ENCODE data around the gene OR2C3.

Gene OR2C3

GRCh38 chr1:247548769-247549182, 12.5 kb upstream of the OR2C3 start, which contains the start of gene GCSAML:
GCSAML (plus strand) TSS chr1:247549134; CDS start chr1:247549192, 58 bp downstream.
- H3K27me3 ChIP-seq (ENCODE audit: control insufficient read depth, insufficient read depth, low read length): no peaks in the 10 kb centered on the region
- H3K4me2 ChIP-seq (ENCODE audit: low read length): no peak within 1 kb of the TSS
- no peaks in the 10 kb centered on the region for H3K36me3 ChIP-seq (ENCODE audit: control insufficient read depth, insufficient read depth, low read length)

DNA sequence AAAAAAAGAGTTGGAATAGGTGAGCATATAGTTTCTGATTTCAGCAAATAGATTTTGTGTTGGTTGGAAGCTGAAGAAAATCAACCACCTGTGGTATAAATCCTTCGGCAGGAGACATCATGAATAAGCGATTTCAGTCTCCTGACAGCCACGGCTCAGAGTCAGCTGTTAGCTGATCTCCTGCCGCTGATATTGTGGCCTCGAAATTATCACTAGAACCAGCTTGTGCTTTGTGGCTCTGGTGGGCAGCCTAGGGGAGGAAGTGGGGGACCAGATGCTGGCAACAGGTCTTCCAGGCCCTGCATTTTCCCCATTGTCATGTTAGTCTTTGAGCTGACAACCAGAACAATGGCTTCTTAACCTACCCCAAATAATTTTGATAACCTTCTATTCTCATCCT, 11.9 kb upstream of the OR2C3 start:
- TF ChIP-seq CTCF (IDR thresholded peaks at IDR 0.05): no peak
- Histone ChIP-seq H3K4me1 (no peaks in the 10 kb centered on the region), H3K36me3 (ENCODE audit: control insufficient read depth, insufficient read depth, low read length) (no peaks in the 10 kb centered on the region), H2AFZ (no peak overlapping the region), H3K27ac (no peak overlapping the region), H3K27me3 (ENCODE audit: control insufficient read depth, insufficient read depth, low read length) (no peaks in the 10 kb centered on the region), H3K4me2 (ENCODE audit: low read length) (no peak overlapping the region), H3K9me3 (ENCODE audit: control insufficient read depth, low read length) (no peaks in the 10 kb centered on the region), H3K4me3 (ENCODE audit: low read depth, low read length) (no peak overlapping the region), H3K9ac (no peak overlapping the region), H3K79me2 (no peaks in the 10 kb centered on the region)

More at GRCh38 chr1:247548769-247549182, 12.5 kb upstream of the OR2C3 start, which contains the start of gene GCSAML:
- H3K79me2 ChIP-seq: no peaks in the 10 kb centered on the region
- H3K4me1 ChIP-seq: no peaks in the 10 kb centered on the region
- no peaks in the 10 kb centered on the region for H3K9me3 ChIP-seq (ENCODE audit: control insufficient read depth, low read length)
- H3K4me3 ChIP-seq (ENCODE audit: low read depth, low read length): no peak within 1 kb of the TSS
- H3K9ac ChIP-seq: no peak within 1 kb of the TSS
- H2AFZ ChIP-seq: no peak within 1 kb of the TSS
- no peak within 1 kb of the TSS for H3K27ac ChIP-seq
- TF ChIP-seq CTCF (IDR thresholded peaks at IDR 0.05): no peak

- no peak overlapping the region for H3K9ac ChIP-seq
- no peak for TF ChIP-seq CTCF (IDR thresholded peaks at IDR 0.05)
These were observed 6.6 kb upstream of the OR2C3 start for GRCh38 chr1:247542811-247543210.

GRCh38 chr1:247540581-247540980, 4.3 kb upstream of the OR2C3 start:
- Histone ChIP-seq H3K27ac (no peak overlapping the region), H3K9ac (no peak overlapping the region), H3K9me3 (ENCODE audit: control insufficient read depth, low read length) (no peaks in the 10 kb centered on the region), H3K4me1 (no peaks in the 10 kb centered on the region), H3K4me3 (ENCODE audit: low read depth, low read length) (no peak overlapping the region), H3K79me2 (no peaks in the 10 kb centered on the region), H3K36me3 (ENCODE audit: control insufficient read depth, insufficient read depth, low read length) (no peaks in the 10 kb centered on the region), H2AFZ (no peak overlapping the region), H3K27me3 (ENCODE audit: control insufficient read depth, insufficient read depth, low read length) (no peaks in the 10 kb centered on the region), H3K4me2 (ENCODE audit: low read length) (no peak overlapping the region)
- no peak for TF ChIP-seq CTCF (IDR thresholded peaks at IDR 0.05)

More at GRCh38 chr1:247542811-247543210, 6.6 kb upstream of the OR2C3 start:
- no peaks in the 10 kb centered on the region for H3K9me3 ChIP-seq (ENCODE audit: control insufficient read depth, low read length)
- no peaks in the 10 kb centered on the region for H3K36me3 ChIP-seq (ENCODE audit: control insufficient read depth, insufficient read depth, low read length)
- no peak overlapping the region for H3K4me3 ChIP-seq (ENCODE audit: low read depth, low read length)
- no peaks in the 10 kb centered on the region for H3K79me2 ChIP-seq
- no peak overlapping the region for H3K27ac ChIP-seq
- no peak overlapping the region for H2AFZ ChIP-seq
- no peaks in the 10 kb centered on the region for H3K27me3 ChIP-seq (ENCODE audit: control insufficient read depth, insufficient read depth, low read length)
- no peak overlapping the region for H3K4me2 ChIP-seq (ENCODE audit: low read length)
- H3K4me1 ChIP-seq: no peaks in the 10 kb centered on the region

GRCh38 chr1:247539215-247539614, 3.0 kb upstream of the OR2C3 start:
- no peaks in the 10 kb centered on the region for H3K79me2 ChIP-seq
- no peak overlapping the region for H3K9ac ChIP-seq
- no peak overlapping the region for H3K4me3 ChIP-seq (ENCODE audit: low read depth, low read length)
- H3K27me3 ChIP-seq (ENCODE audit: control insufficient read depth, insufficient read depth, low read length): no peaks in the 10 kb centered on the region
- H3K36me3 ChIP-seq (ENCODE audit: control insufficient read depth, insufficient read depth, low read length): no peaks in the 10 kb centered on the region
- no peak overlapping the region for H2AFZ ChIP-seq
- TF ChIP-seq CTCF (IDR thresholded peaks at IDR 0.05): no peak
- no peaks in the 10 kb centered on the region for H3K4me1 ChIP-seq
- no peaks in the 10 kb centered on the region for H3K9me3 ChIP-seq (ENCODE audit: control insufficient read depth, low read length)
- no peak overlapping the region for H3K4me2 ChIP-seq (ENCODE audit: low read length)
- H3K27ac ChIP-seq: no peak overlapping the region
